Measurements from ENCODE around the gene CERT1.

CERT1 gene

DNA sequence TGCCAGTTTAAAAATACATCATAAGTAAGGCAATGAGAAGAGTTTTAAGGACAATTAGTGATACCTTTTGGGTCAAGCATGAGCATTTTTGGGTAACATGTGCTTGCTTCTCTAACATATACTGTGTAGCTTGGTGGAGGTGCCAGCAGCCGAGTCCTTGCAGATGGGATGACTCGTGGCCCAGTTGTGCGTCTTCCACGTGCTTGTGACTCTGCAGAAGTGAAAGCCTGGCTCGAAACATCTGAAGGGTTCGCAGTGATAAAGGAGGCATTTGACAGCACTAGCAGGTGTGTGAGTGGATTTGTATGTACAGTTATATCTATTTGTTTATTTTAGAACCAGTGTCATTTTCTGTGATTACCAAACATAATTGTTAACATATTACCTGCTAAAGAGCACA is 156.2 kb downstream of the CERT1 start:
- H3K27ac ChIP-seq = no peak overlapping the region
- TF ChIP-seq ZFX (IDR thresholded peaks at IDR 0.05) (no peak), CTCF (conservative IDR thresholded peaks at IDR 0.05) (no peak)

DNA sequence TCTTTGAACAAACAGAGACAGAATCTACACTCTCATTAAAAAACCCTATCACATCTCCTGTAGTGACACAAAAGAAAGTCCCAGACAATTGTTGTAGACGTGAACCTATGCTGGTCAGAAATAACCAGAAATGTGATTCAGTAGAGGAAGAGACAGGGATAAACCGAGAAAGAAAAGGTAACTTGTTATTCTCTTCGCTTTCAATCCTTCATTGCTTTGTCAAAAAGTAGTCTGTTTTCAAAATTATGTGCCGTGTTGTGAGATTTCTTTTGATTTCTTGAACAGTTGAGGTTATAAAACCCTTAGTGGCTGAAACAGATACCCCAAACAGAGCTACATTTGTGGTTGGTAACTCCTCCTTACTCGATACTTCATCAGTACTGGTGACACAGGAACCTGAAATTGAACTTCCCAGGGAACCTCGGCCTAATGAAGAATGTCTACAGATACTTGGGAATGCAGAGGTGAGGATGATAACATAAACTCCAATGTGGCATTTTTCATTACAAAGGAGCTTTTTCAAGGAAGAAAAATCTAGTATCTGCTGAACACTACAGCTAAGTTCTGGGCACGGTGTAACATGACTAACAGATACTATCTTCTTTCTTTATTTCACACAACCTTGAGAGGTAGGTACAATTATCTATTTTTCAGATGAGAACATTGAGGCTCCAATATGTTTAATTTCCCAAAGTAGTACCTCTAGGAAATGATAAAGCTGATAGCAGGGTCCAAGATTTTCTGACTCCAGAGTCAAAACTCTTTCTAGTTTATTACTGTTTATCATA is 160.1 kb downstream of the CERT1 start:
- no peak for TF ChIP-seq CTCF (conservative IDR thresholded peaks at IDR 0.05)
- TF ChIP-seq ZFX (IDR thresholded peaks at IDR 0.05) = no peak
- H3K27ac ChIP-seq = no peak overlapping the region

GRCh38 chr5:75349663-75350062 is 161.8 kb downstream of the CERT1 start:
- no peak overlapping the region for H3K27ac ChIP-seq
- TF ChIP-seq CTCF (conservative IDR thresholded peaks at IDR 0.05) (no peak), ZFX (IDR thresholded peaks at IDR 0.05) (no peak)

DNA sequence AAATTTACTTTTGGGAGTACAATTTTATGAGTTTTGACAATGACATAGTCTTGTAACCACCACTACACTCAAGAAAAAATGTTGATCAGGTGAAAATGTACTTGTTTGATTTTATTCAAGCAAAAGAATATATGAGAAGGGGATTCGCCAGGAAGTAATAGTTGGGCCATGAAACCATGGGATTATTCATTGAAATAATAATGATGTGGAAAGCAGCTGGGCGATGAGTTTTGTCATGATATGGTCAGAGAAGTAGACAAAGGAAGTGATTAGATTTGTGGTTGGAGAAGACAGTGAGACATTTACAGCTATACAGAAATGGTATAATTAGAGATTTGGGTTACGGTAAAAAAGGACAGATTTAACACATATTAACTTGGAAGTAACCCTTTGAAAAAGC is 163.2 kb downstream of the CERT1 start:
- TF ChIP-seq ZFX (IDR thresholded peaks at IDR 0.05) = no peak
- TF ChIP-seq CTCF (conservative IDR thresholded peaks at IDR 0.05) = no peak
- H3K27ac ChIP-seq = no peak overlapping the region

- TF ChIP-seq CTCF (conservative IDR thresholded peaks at IDR 0.05) = no peak
- no peak overlapping the region for H3K27ac ChIP-seq
Measured at GRCh38 chr5:75342836-75343235, 168.6 kb downstream of the CERT1 start.

DNA sequence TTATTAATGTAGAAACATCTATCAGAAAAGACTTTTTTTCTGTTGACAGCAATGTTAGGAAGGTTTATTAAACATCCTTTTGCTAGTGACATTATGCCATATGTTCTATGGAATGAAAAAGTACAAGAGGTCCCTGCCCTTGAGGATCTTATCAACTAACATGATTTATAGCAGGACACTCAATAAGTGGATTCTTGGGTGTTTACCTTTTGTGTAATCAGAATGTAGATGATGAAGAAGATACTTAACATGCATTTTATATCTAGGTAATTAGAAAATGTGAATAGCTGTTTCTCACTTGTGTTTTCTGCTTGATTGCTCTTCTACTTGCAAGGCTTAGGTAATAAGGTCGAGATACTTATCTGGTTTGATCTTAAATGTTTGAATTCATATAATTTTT is 169.5 kb downstream of the CERT1 start:
- no peak overlapping the region for H3K27ac ChIP-seq
- no peak for TF ChIP-seq ZFX (IDR thresholded peaks at IDR 0.05)
- TF ChIP-seq CTCF (conservative IDR thresholded peaks at IDR 0.05) = no peak

GRCh38 chr5:75340714-75341478 is 170.5 kb downstream of the CERT1 start:
- no peak overlapping the region for H3K27ac ChIP-seq
- TF ChIP-seq CTCF (conservative IDR thresholded peaks at IDR 0.05) (no peak), ZFX (IDR thresholded peaks at IDR 0.05) (no peak)
